IMR-90 (cell line): Measurements from ENCODE around the gene TCF4. TPM values are rescaled to one million over a fixed set of nuclear protein-coding genes. Genes with fewer than 3 reads are reported as not detected.

Experiments
- ATAC-seq: fragments of 200-7000 bp; cut with Tn5 transposase; 2 replicates; pipeline ENCODE4 v1.9.1; 2020; ENCODE audit warnings: low read depth, mild to moderate bottlenecking, moderate library complexity
- BruUV-seq: library from RNA; stranded (reverse); fragments of 400-500 nt; replicated peaks from 2 replicates; lab custom pipeline; 2021; lab: Mats Ljungman, UMichigan
- CTCF ChIA-PET: fragments of 300-600 bp; formaldehyde crosslinking; extraction: SDS; loops from one replicate; lab custom pipeline; 2021; ENCODE audit warnings: antibody characterized with exemption; lab: Yijun Ruan, JAX
- POLR2A ChIA-PET: fragments of 300-600 bp; sonication (Branson Sonifier 250); formaldehyde crosslinking; loops from one replicate; lab custom pipeline; 2022; ENCODE audit warnings: antibody characterized with exemption; ENCODE audit not compliant: unreplicated experiment; lab: Charles Lee
- DNase-seq: peaks from one replicate; pipeline ENCODE4 v3.0.0; 2013
- H2AFZ ChIP-seq: replicated peaks from 2 replicates; pipeline ENCODE3; 2013; ENCODE audit warnings: low read length, mild to moderate bottlenecking; ENCODE audit not compliant: poor library complexity
- H2AK5ac ChIP-seq: 2 replicates; pipeline ENCODE4 v1.6.1; 2013; ENCODE audit warnings: low read depth, low read length, inconsistent platforms
- H2AK9ac ChIP-seq: replicated peaks from 2 replicates; pipeline ENCODE3; 2013; ENCODE audit warnings: mild to moderate bottlenecking, low read depth, low read length, moderate library complexity; ENCODE audit not compliant: poor library complexity
- H2BK120ac ChIP-seq: 2 replicates; pipeline ENCODE4 v1.6.1; 2013; ENCODE audit warnings: low read depth, low read length, inconsistent platforms
- H2BK15ac ChIP-seq: 3 replicates; pipeline ENCODE4 v1.6.1; 2013; ENCODE audit warnings: low read depth, low read length, inconsistent platforms
- H2BK20ac ChIP-seq: 2 replicates; pipeline ENCODE4 v1.6.1; 2013; ENCODE audit warnings: low read depth, mild to moderate bottlenecking, inconsistent platforms, low read length, moderate library complexity
- H2BK5ac ChIP-seq: 2 replicates; pipeline ENCODE4 v1.6.1; 2013; ENCODE audit warnings: mild to moderate bottlenecking, low read depth, low read length, inconsistent platforms; ENCODE audit not compliant: poor library complexity, severe bottlenecking
- H3K14ac ChIP-seq: replicated peaks from 2 replicates; pipeline ENCODE4 v1.6.1; 2013; ENCODE audit warnings: low read depth, low read length, inconsistent platforms
- H3K18ac ChIP-seq: 2 replicates; pipeline ENCODE4 v1.6.1; 2013; ENCODE audit warnings: low read depth, low read length, control low read depth
- H3K23ac ChIP-seq: 2 replicates; pipeline ENCODE4 v1.6.1; 2013; ENCODE audit warnings: low read depth, low read length, inconsistent platforms
- H3K27ac ChIP-seq: 2 replicates; pipeline ENCODE4 v1.5.1; 2013; ENCODE audit warnings: mild to moderate bottlenecking, control low read depth, low read length; ENCODE audit not compliant: insufficient read depth
- H3K27me3 ChIP-seq: 2 replicates; pipeline ENCODE4 v1.6.1; 2013; ENCODE audit warnings: low read length; ENCODE audit not compliant: control insufficient read depth, insufficient read depth
- H3K36me3 ChIP-seq: 2 replicates; pipeline ENCODE4 v1.6.1; 2013; ENCODE audit warnings: low read length, mixed read lengths; ENCODE audit not compliant: control insufficient read depth, insufficient read depth
- H3K4ac ChIP-seq: 2 replicates; pipeline ENCODE4 v1.6.1; 2013; ENCODE audit warnings: low read depth, low read length, inconsistent platforms
- H3K4me1 ChIP-seq: 2 replicates; pipeline ENCODE4 v1.6.1; 2013; ENCODE audit warnings: low read length, mixed read lengths; ENCODE audit not compliant: control insufficient read depth, insufficient read depth
- H3K4me2 ChIP-seq: 2 replicates; pipeline ENCODE4 v1.6.1; 2013; ENCODE audit warnings: low read depth, mild to moderate bottlenecking, control low read depth, low read length, moderate library complexity
- H3K4me3 ChIP-seq: 2 replicates; pipeline ENCODE4 v1.5.1; 2013; ENCODE audit warnings: low read depth, mild to moderate bottlenecking, control low read depth, low read length, moderate library complexity; ENCODE audit not compliant: insufficient read depth
- H3K56ac ChIP-seq: 2 replicates; pipeline ENCODE4 v1.6.1; 2013; ENCODE audit warnings: low read length, inconsistent platforms; ENCODE audit not compliant: insufficient read depth; ENCODE audit errors: extremely low read depth
- H3K79me1 ChIP-seq, 2 experiments: 2 replicates each; pipeline ENCODE4 v1.6.1; 2013; ENCODE audit warnings: low read length in 2 of 2, inconsistent platforms in 1 of 2, low read depth in 1 of 2
- H3K9ac ChIP-seq: 2 replicates; pipeline ENCODE4 v1.6.1; 2013; ENCODE audit warnings: low read depth, low read length, control low read depth
- H3K9me1 ChIP-seq: 2 replicates; pipeline ENCODE4 v1.6.1; 2013; ENCODE audit warnings: low read length, inconsistent platforms; ENCODE audit not compliant: insufficient read depth
- H3K9me3 ChIP-seq: 2 replicates; pipeline ENCODE4 v1.6.1; 2013; ENCODE audit warnings: low read length; ENCODE audit not compliant: control insufficient read depth, insufficient read depth
- H4K20me1 ChIP-seq: 2 replicates; pipeline ENCODE4 v1.6.1; 2013; ENCODE audit warnings: low read length, inconsistent platforms; ENCODE audit not compliant: insufficient read depth
- H4K5ac ChIP-seq: 2 replicates; pipeline ENCODE4 v1.6.1; 2013; ENCODE audit warnings: mild to moderate bottlenecking, low read depth, low read length, control low read depth
- H4K8ac ChIP-seq, 2 experiments: 2 replicates each; pipeline ENCODE4 v1.6.1; 2013; ENCODE audit warnings: low read depth in 2 of 2, low read length in 2 of 2, control low read depth in 1 of 2, inconsistent platforms in 1 of 2
- H4K91ac ChIP-seq: 2 replicates; pipeline ENCODE4 v1.6.1; 2013; ENCODE audit warnings: low read depth, low read length, inconsistent platforms; ENCODE audit not compliant: insufficient read depth
- MAFK ChIP-seq: IDR thresholded peaks from 2 replicates; pipeline ENCODE4 v1.6.1; 2012; ENCODE audit warnings: low read depth, low read length, improper control_type of control experiment
- RCOR1 ChIP-seq: IDR thresholded peaks from 2 replicates; pipeline ENCODE4 v1.6.1; 2012; ENCODE audit warnings: mild to moderate bottlenecking, low read length, improper control_type of control experiment; ENCODE audit not compliant: insufficient replicate concordance
- WGBS, 2 experiments: methylation state at CpG; one replicate each; pipeline versions ENCODE4 v1.1.5 to v1.1.7; 2013; ENCODE audit warnings: missing lambda C conversion rate in 2 of 2; ENCODE audit not compliant: insufficient read length in 1 of 2; ENCODE audit errors: extremely low coverage in 2 of 2; 5-methylcytosine and 5-hydroxymethylcytosine counted together
- dilution Hi-C: fragments of 300-500 bp; cut with HindIII; formaldehyde crosslinking; loops from one replicate; pipeline ENCODE4 v1.14.3; 2018; ENCODE audit warnings: low sequenced_read_pairs; ENCODE audit not compliant: unreplicated experiment
- in situ Hi-C: fragments of 300-500 bp; cut with MboI; formaldehyde crosslinking; loops from 3 replicates; pipeline ENCODE4 v1.14.3; 2019; ENCODE audit warnings: low sequenced_read_pairs, inconsistent platforms, mixed read lengths
- intact Hi-C: fragments of 100-400 bp; cut with micrococcal nuclease; formaldehyde crosslinking; loops from 2 replicates; pipeline ENCODE4 v1.10.0; 2022
- polyA plus RNA-seq, 3 experiments: library from polyadenylated mRNA; depleted of rRNA; stranded (reverse); fragments of >200 nt; gene quantifications; 2 replicates each; pipeline ENCODE4 v1.2.3, GENCODE V29; 2012; ENCODE audit warnings: low replicate concordance in 1 of 3
- total RNA-seq: library from RNA; depleted of rRNA; stranded (reverse); fragments of >200 nt; gene quantifications from 2 replicates; pipeline ENCODE4 v1.2.3, GENCODE V29; 2012

The TCF4 gene
- total and polyA plus RNA-seq, 2 of the 4 experiments (the other 2 are of a cell fraction), result 30.0 to 87.1 TPM

- Histone ChIP-seq H3K14ac (no peak overlapping the region), H3K9me1 (no peaks in the 10 kb centered on the region), H2BK5ac (no peak overlapping the region), H3K27ac (no peak overlapping the region), H4K5ac (no peak overlapping the region), H3K9me3 (no peaks in the 10 kb centered on the region), H3K4ac (no peak overlapping the region), H3K27me3 (no peaks in the 10 kb centered on the region), H3K18ac (no peak overlapping the region), H3K9ac (no peak overlapping the region), H3K79me1 (no peaks in the 10 kb centered on the region), H4K20me1 (no peaks in the 10 kb centered on the region), H3K4me3 (no peak overlapping the region), H2BK15ac (no peak overlapping the region), H2AK5ac (no peak overlapping the region), H2AFZ (no peak overlapping the region), H3K56ac (no peak overlapping the region), H2BK20ac (no peak overlapping the region), H3K36me3 (no peaks in the 10 kb centered on the region), H4K8ac (no peak overlapping the region), H3K4me2 (no peak overlapping the region), H3K4me1 (peaks cover 2% of the 10 kb centered on the region; the same call in 1 of the 2 replicates), H2AK9ac (no peak overlapping the region), H3K23ac (no peak overlapping the region), H2BK120ac (no peak overlapping the region), H4K91ac (no peak overlapping the region)
- TF ChIP-seq MAFK (peak; percentile 69), RCOR1 (no peak)
- DNase-seq (no peak), ATAC-seq (no peak)
- ChIA-PET CTCF (no interaction called here), POLR2A (no interaction called here)
- in situ Hi-C loops, result no loop called here
- intact Hi-C loops, result no loop called here
- no TSS peak for BruUV-seq
- dilution Hi-C loops, result no loop called here
- no CpG with 5 or more reads among the region's 2 CpGs for WGBS, 2 experiments
Measured at GRCh38 chr18:55625901-55626300, 37.9 kb upstream of the TCF4 start.
